ENCODE results near the gene TP53. TPM values are rescaled to one million over a fixed set of nuclear protein-coding genes. Genes with fewer than 3 reads are reported as not detected.

Gene TP53
- total and polyA plus RNA-seq, 4 donors = 22.3 to 57.0 (median 27.5) TPM

DNA sequence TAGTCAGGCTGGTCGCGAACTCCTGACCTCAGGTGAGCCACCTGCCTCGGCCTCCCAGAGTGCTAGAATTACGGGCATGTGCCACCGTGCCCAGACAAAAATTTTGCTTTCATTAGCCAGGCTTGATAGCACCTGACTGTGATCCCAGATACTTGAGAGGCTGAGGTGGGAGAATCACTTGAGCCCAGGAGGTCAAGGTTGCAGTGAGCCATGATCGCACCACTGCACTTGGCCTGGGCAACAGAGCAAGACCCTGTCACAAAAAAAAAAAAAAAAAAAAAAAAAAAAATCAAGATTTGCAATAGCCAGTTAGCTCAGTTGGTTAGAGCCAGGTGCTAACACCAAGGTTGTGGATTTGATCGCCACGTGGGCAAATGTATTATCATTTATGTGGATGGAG lies 66.5 kb downstream of the TP53 start:
- no peak for DNase-seq

DNA sequence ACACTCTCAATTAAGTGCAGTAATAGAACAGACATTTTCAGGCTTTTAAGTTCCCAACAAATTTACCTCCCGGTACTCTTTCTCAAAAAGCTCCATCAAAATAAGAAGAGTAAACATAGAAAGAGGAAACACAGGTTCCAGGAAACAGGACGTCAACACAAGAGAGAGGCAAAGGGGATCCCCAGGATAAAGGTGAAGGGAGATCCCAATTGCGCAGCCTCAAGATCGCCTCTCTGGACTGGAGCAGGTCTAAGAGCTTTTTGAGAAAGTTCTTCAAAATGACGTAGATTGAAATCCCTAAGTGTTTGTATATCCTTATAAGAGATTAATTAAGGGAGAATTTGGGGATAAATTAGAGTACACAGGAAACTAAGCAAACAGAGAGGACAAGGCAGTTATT lies 68.7 kb downstream of the TP53 start:
- DNase-seq (no peak), ATAC-seq (ENCODE audit: insufficient read depth, low FRiP score) (no peak)
- Histone ChIP-seq H3K27me3 (ENCODE audit: control insufficient read depth in 3 of 3, insufficient read depth in 3 of 3, low read length in 2 of 3) (no peaks in the 10 kb centered on the region), H3K36me3 (ENCODE audit: control insufficient read depth in 4 of 4, insufficient read depth in 4 of 4, low read length in 4 of 4) (no peaks in the 10 kb centered on the region), H3K4me3 (no peak overlapping the region), H3K9me3 (ENCODE audit: control insufficient read depth in 4 of 4, insufficient read depth in 3 of 4, low read length in 3 of 4) (no peaks in the 10 kb centered on the region), H3K4me1 (ENCODE audit: control insufficient read depth in 5 of 5, insufficient read depth in 5 of 5, low read length in 5 of 5) (peaks cover 0 to 5% (median 2%) of the 10 kb centered on the region in 5 donors), H3K27ac (ENCODE audit: low read depth in 1 of 2, low read length in 1 of 2) (no peak overlapping the region), H3K9ac (ENCODE audit: insufficient read depth in 1 of 2, low read length in 2 of 2) (no peak overlapping the region)
- 56 to 66% methylated on average over 5 of the region's 5 CpGs for WGBS, 2 donors
- TF ChIP-seq, protein P1, sequence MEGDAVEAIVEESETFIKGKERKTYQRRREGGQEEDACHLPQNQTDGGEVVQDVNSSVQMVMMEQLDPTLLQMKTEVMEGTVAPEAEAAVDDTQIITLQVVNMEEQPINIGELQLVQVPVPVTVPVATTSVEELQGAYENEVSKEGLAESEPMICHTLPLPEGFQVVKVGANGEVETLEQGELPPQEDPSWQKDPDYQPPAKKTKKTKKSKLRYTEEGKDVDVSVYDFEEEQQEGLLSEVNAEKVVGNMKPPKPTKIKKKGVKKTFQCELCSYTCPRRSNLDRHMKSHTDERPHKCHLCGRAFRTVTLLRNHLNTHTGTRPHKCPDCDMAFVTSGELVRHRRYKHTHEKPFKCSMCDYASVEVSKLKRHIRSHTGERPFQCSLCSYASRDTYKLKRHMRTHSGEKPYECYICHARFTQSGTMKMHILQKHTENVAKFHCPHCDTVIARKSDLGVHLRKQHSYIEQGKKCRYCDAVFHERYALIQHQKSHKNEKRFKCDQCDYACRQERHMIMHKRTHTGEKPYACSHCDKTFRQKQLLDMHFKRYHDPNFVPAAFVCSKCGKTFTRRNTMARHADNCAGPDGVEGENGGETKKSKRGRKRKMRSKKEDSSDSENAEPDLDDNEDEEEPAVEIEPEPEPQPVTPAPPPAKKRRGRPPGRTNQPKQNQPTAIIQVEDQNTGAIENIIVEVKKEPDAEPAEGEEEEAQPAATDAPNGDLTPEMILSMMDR (IDR thresholded peaks at IDR 0.05; ENCODE audit: control extremely low read depth, extremely low read depth) = no peak

More for the DNA sequence above, 66.5 kb downstream of the TP53 start:
- H3K4me1 ChIP-seq (ENCODE audit: control insufficient read depth in 5 of 5, insufficient read depth in 5 of 5, low read length in 5 of 5) = no peaks in the 10 kb centered on the region
- 95 to 97% methylated on average over 8 of the region's 8 CpGs for WGBS, 2 donors
- no peaks in the 10 kb centered on the region for H3K36me3 ChIP-seq (ENCODE audit: control insufficient read depth in 4 of 4, insufficient read depth in 4 of 4, low read length in 4 of 4)
- TF ChIP-seq, protein P1 (IDR thresholded peaks at IDR 0.05; ENCODE audit: control extremely low read depth, extremely low read depth) = no peak
- H3K4me3 ChIP-seq = no peak overlapping the region
- no peaks in the 10 kb centered on the region for H3K27me3 ChIP-seq (ENCODE audit: control insufficient read depth in 3 of 3, insufficient read depth in 3 of 3, low read length in 2 of 3)
- no peak overlapping the region for H3K27ac ChIP-seq (ENCODE audit: low read depth in 1 of 2, low read length in 1 of 2)
- H3K9me3 ChIP-seq (ENCODE audit: control insufficient read depth in 4 of 4, insufficient read depth in 3 of 4, low read length in 3 of 4) = no peaks in the 10 kb centered on the region
- ATAC-seq (ENCODE audit: insufficient read depth, low FRiP score) = no peak
- no peak overlapping the region for H3K9ac ChIP-seq (ENCODE audit: insufficient read depth in 1 of 2, low read length in 2 of 2)

Other genes with a start within 250 kb of the TP53 start
- 1 to 10 TPM in 1 of 2 donors, under 1 TPM in 1; 0.52 to 3.5 TPM for gene FGF11, start 248.0 kb downstream of the TP53 start, total RNA-seq
- under 1 TPM; 0.47 to 0.79 TPM for gene FGF11, start 248.0 kb downstream of the TP53 start, polyA plus RNA-seq
- 10 to 100 TPM; 10.5 to 10.7 TPM for gene CHRNB1, start 242.4 kb downstream of the TP53 start, total RNA-seq
- 10 to 100 TPM in 1 of 2 donors, 1 to 10 TPM in 1; 7.0 to 11.9 TPM for gene CHRNB1, start 242.4 kb downstream of the TP53 start, polyA plus RNA-seq
- gene ZBTB4, start 207.9 kb downstream of the TP53 start, total RNA-seq = 10 to 100 TPM; 40.4 to 56.4 TPM
- 10 to 100 TPM; 20.1 to 26.5 TPM for gene ZBTB4, start 207.9 kb downstream of the TP53 start, polyA plus RNA-seq
- not detected for gene SLC35G6, start 206.0 kb downstream of the TP53 start, total RNA-seq
- gene SLC35G6, start 206.0 kb downstream of the TP53 start, polyA plus RNA-seq = not detected
- 100 to 1,000 TPM; 113 to 129 TPM for gene POLR2A, start 203.1 kb downstream of the TP53 start, total RNA-seq
- gene POLR2A, start 203.1 kb downstream of the TP53 start, polyA plus RNA-seq = 10 to 100 TPM; 37.8 to 40.9 TPM
- 10 to 100 TPM; 15.1 to 46.5 TPM for gene TNFSF12, start 138.4 kb downstream of the TP53 start, total RNA-seq
- gene TNFSF12, start 138.4 kb downstream of the TP53 start, polyA plus RNA-seq = 10 to 100 TPM; 35.4 to 72.2 TPM
- 100 to 1,000 TPM in 1 of 2 donors, 10 to 100 TPM in 1; 48.7 to 140 TPM for gene TNFSF13, start 128.7 kb downstream of the TP53 start, total RNA-seq
- gene TNFSF13, start 128.7 kb downstream of the TP53 start, polyA plus RNA-seq = 100 to 1,000 TPM in 1 of 2 donors, 10 to 100 TPM in 1; 86.0 to 101 TPM
- gene SENP3, start 125.6 kb downstream of the TP53 start, total RNA-seq = 10 to 100 TPM; 34.0 to 48.3 TPM
- 10 to 100 TPM; 48.9 to 54.4 TPM for gene SENP3, start 125.6 kb downstream of the TP53 start, polyA plus RNA-seq
- gene CD68, start 107.9 kb downstream of the TP53 start, total RNA-seq = 100 to 1,000 TPM in 1 of 2 donors, 10 to 100 TPM in 1; 33.3 to 358 TPM
- 100 to 1,000 TPM; 431 to 595 TPM for gene CD68, start 107.9 kb downstream of the TP53 start, polyA plus RNA-seq
- 10 to 100 TPM; 42.3 to 71.5 TPM for gene MPDU1, start 103.6 kb downstream of the TP53 start, total RNA-seq
- gene MPDU1, start 103.6 kb downstream of the TP53 start, polyA plus RNA-seq = 10 to 100 TPM; 98.1 to 99.5 TPM
- under 1 TPM in 1 of 2 donors, not detected in 1; 0.86 TPM for gene SOX15, start 97.4 kb downstream of the TP53 start, total RNA-seq
- 1 to 10 TPM in 1 of 2 donors, under 1 TPM in 1; 0.68 to 1.1 TPM for gene SOX15, start 97.4 kb downstream of the TP53 start, polyA plus RNA-seq
- 10 to 100 TPM; 29.0 to 29.5 TPM for gene FXR2, start 72.6 kb downstream of the TP53 start, total RNA-seq
- 10 to 100 TPM; 30.6 to 31.1 TPM for gene FXR2, start 72.6 kb downstream of the TP53 start, polyA plus RNA-seq
- 10 to 100 TPM; 50.7 to 86.4 TPM for gene SAT2, start 59.7 kb downstream of the TP53 start, total RNA-seq
- 100 to 1,000 TPM in 1 of 2 donors, 10 to 100 TPM in 1; 92.7 to 168 TPM for gene SAT2, start 59.7 kb downstream of the TP53 start, polyA plus RNA-seq
- under 1 TPM; 0.28 to 0.63 TPM for gene SHBG, start 57.4 kb downstream of the TP53 start, total RNA-seq
- gene SHBG, start 57.4 kb downstream of the TP53 start, polyA plus RNA-seq = under 1 TPM; 0.16 to 0.57 TPM
- 10 to 100 TPM in 1 of 2 donors, 1 to 10 TPM in 1; 1.1 to 16.0 TPM for gene ATP1B2, start 36.6 kb downstream of the TP53 start, total RNA-seq
- gene ATP1B2, start 36.6 kb downstream of the TP53 start, polyA plus RNA-seq = under 1 TPM; 0.31 to 0.61 TPM
- gene WRAP53, start 987 bp upstream of the TP53 start, total RNA-seq = 10 to 100 TPM; 10.5 to 17.3 TPM
- gene WRAP53, start 987 bp upstream of the TP53 start, polyA plus RNA-seq = 10 to 100 TPM in 1 of 2 donors, 1 to 10 TPM in 1; 9.6 to 12.5 TPM
- gene EFNB3, start 17.7 kb upstream of the TP53 start, total RNA-seq = 1 to 10 TPM; 4.1 to 4.9 TPM
- under 1 TPM; 0.87 TPM for gene EFNB3, start 17.7 kb upstream of the TP53 start, polyA plus RNA-seq
- 10 to 100 TPM; 12.5 to 14.0 TPM for gene DNAH2, start 30.3 kb upstream of the TP53 start, total RNA-seq
- 1 to 10 TPM; 1.5 to 2.7 TPM for gene DNAH2, start 30.3 kb upstream of the TP53 start, polyA plus RNA-seq
- 10 to 100 TPM; 21.0 to 52.9 TPM for gene KDM6B, start 146.7 kb upstream of the TP53 start, total RNA-seq
- gene KDM6B, start 146.7 kb upstream of the TP53 start, polyA plus RNA-seq = 10 to 100 TPM; 30.2 to 38.9 TPM
- gene TMEM88, start 167.6 kb upstream of the TP53 start, total RNA-seq = 10 to 100 TPM in 1 of 2 donors, 1 to 10 TPM in 1; 6.3 to 11.2 TPM
- gene TMEM88, start 167.6 kb upstream of the TP53 start, polyA plus RNA-seq = 10 to 100 TPM; 11.5 to 19.6 TPM
- 10 to 100 TPM; 58.2 to 85.3 TPM for gene NAA38, start 170.1 kb upstream of the TP53 start, total RNA-seq
- 100 to 1,000 TPM; 120 to 239 TPM for gene NAA38, start 170.1 kb upstream of the TP53 start, polyA plus RNA-seq
- gene CYB5D1, start 170.5 kb upstream of the TP53 start, total RNA-seq = 10 to 100 TPM; 17.9 to 21.6 TPM
- 10 to 100 TPM in 1 of 2 donors, 1 to 10 TPM in 1; 5.5 to 10.1 TPM for gene CYB5D1, start 170.5 kb upstream of the TP53 start, polyA plus RNA-seq
- gene CHD3, start 201.3 kb upstream of the TP53 start, total RNA-seq = 100 to 1,000 TPM in 1 of 2 donors, 10 to 100 TPM in 1; 83.0 to 112 TPM
- 10 to 100 TPM; 60.9 to 69.9 TPM for gene CHD3, start 201.3 kb upstream of the TP53 start, polyA plus RNA-seq
- 1 to 10 TPM; 5.4 to 8.0 TPM for gene RNF227, start 228.8 kb upstream of the TP53 start, total RNA-seq
- 1 to 10 TPM; 4.1 to 6.0 TPM for gene RNF227, start 228.8 kb upstream of the TP53 start, polyA plus RNA-seq
- gene KCNAB3, start 242.4 kb upstream of the TP53 start, total RNA-seq = 1 to 10 TPM; 1.3 to 5.8 TPM
- 1 to 10 TPM; 2.6 to 3.9 TPM for gene KCNAB3, start 242.4 kb upstream of the TP53 start, polyA plus RNA-seq
- 100 to 1,000 TPM in 1 of 2 donors, 10 to 100 TPM in 1; 58.9 to 158 TPM for gene TRAPPC1, start 244.5 kb upstream of the TP53 start, total RNA-seq
- gene TRAPPC1, start 244.5 kb upstream of the TP53 start, polyA plus RNA-seq = 100 to 1,000 TPM; 172 to 213 TPM
- gene CNTROB, start 244.7 kb upstream of the TP53 start, total RNA-seq = 10 to 100 TPM; 60.2 to 72.0 TPM
- gene CNTROB, start 244.7 kb upstream of the TP53 start, polyA plus RNA-seq = 10 to 100 TPM; 42.7 to 74.1 TPM

All from lung (tissue), 12 donors.